Fibroblast of skin of scalp (primary cell): Measurements from ENCODE around the gene EIF3B.
"Not testable (repeated sequence)": the region's sequence is repeated elsewhere in the genome, so short reads cannot be mapped to it uniquely, and the experiment has no call there.

ENCODE experiments used
- DNase-seq: peaks from one replicate; pipeline ENCODE4 v3.0.0-alpha.2; 2013

The EIF3B gene

DNA sequence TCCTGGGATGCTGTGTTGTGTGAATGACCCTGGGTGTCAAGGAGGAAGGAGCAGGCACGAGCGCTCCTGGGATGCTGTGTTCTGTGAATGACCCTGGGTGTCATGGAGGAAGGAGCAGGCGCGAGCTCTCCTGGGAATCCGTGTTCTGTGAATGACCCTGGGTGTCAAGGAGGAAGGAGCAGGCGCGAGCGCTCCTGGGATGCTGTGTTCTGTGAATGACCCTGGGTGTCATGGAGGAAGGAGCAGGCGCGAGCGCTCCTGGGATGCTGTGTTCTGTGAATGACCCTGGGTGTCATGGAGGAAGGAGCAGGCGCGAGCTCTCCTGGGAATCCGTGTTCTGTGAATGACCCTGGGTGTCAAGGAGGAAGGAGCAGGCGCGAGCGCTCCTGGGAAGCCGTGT is 22.9 kb downstream of the EIF3B start:
- not testable (repeated sequence) for DNase-seq

DNA sequence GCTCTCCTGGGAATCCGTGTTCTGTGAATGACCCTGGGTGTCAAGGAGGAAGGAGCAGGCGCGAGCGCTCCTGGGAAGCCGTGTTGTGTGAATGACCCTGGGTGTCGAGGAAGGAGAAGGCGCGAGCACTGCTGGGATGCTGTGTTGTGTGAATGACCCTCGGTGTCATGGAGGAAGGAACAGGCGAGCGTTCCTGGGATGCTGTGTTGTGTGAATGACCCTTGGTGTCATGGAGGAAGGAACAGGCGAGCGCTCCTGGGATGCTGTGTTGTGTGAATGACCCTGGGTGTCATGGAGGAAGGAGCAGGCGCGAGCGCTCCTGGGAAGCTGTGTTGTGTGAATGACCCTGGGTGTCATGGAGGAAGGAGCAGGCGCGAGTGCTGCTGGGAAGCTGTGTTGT is 23.5 kb downstream of the EIF3B start:
- DNase-seq: not testable (repeated sequence)

DNA sequence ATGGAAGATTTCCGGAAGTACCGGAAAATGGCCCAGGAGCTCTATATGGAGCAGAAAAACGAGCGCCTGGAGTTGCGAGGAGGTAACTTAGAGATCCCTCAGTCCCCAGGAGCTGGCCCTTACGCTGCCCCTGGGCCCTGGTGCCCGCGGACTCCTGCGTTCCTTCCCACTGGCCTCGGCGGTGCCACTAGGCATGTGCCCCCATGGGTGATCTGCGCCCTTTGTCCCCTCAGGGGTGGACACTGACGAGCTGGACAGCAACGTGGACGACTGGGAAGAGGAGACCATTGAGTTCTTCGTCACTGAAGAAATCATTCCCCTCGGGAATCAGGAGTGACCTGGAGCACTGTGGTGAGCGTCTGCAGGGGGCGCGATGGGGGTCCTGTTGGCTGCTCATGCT is 24.5 kb downstream of the EIF3B start:
- no peak for DNase-seq

DNA sequence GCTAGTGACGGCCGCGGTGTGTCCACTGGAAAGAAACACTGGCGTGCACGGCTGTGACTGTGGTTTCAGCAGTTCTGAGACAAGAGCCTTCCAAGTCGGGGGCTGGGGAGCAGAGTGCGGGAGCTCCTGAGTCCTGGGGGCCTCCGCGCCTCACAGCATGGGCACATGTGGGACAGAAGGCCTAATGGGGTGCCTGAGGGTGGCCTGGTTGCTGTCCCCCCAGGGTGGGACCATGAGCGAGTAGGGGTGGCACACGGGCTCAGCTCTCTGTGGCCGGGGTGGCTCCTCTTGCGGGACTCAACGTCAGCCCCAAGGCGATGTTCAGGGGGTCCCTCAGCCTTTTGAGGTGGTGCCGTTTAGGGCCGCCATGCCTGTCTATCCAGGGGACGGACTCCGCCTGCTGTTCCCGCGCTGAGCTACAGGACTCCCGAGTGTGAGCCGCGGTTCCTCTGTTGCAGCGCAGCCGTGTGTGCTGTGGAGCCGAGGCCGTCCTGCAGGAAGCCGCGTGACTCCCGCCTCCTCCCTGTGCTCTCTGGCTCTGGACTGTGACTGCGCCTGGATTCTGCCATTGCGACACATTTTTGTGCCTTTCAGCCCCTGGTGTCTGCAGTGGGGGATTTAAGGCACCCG is 25.3 kb downstream of the EIF3B start:
- DNase-seq: no peak

DNA sequence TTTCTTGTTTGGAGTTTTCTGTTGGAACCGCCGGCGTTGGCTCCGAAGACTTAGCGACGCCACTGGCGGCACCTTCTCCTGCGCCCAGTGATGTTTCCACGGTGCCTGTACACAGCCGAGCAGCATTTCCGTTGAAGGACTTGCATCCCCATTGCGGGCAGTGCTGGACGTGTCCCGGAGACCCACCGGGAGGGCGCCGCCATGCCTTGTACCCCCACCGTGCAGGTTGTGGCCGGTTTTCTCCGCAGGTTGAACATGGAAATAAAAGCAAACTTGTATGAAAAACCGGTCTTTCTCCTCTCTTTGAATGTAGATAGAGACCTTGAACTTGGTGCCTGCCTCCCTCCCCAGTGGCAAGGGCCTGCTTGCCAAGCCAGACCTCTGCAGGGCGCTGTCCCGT is 25.8 kb downstream of the EIF3B start:
- no peak for DNase-seq

DNA sequence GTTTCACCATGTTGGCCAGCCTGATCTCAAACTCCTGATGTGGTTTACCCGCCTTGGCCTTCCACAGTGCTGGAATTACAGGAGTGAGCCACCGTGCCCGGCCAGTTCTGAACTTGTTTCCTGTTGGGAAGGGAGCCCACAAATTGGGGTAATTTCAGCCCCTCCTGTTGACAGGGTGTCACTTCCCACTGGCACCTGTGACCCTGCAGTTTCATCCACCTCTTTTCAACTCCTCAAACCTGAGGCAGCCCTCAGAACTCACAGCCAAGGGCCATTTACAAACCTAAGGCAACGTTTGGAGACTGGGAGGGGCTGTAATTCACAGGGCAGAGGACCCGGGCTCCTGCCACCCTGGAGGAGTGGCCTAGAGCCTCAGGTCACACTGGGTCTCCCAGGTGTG is 26.6 kb downstream of the EIF3B start:
- no peak for DNase-seq

DNA sequence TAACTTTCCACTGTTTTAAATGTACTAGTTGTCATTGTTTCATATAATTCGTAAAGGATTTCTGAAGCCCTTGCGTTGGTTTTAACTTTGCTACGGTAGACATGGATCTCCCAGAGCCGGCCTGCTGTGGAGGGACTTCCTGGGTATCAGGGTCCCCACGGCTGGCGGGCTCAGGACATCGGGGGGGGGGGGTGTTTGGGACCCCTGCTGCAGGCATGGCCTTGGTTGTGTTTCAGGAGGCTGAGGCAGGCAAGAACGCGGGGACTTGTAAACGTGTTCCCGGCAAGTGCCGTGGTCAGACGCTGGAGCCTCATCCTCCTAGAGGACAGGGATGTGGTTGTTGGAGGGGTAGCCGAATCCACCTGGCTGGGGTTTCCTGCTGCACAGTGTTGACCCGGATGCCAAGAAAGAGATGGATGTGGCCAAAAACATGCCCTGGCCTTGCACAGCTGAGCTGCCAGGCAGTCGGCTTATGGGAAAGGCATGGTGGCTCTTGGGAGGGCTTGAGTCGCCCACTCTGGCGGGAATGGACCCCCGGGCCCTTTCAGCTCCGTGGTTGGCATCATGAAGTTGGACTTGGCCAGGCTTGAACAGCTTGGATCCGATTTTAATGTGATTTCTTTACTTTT is 27.4 kb downstream of the EIF3B start:
- no peak for DNase-seq

DNA sequence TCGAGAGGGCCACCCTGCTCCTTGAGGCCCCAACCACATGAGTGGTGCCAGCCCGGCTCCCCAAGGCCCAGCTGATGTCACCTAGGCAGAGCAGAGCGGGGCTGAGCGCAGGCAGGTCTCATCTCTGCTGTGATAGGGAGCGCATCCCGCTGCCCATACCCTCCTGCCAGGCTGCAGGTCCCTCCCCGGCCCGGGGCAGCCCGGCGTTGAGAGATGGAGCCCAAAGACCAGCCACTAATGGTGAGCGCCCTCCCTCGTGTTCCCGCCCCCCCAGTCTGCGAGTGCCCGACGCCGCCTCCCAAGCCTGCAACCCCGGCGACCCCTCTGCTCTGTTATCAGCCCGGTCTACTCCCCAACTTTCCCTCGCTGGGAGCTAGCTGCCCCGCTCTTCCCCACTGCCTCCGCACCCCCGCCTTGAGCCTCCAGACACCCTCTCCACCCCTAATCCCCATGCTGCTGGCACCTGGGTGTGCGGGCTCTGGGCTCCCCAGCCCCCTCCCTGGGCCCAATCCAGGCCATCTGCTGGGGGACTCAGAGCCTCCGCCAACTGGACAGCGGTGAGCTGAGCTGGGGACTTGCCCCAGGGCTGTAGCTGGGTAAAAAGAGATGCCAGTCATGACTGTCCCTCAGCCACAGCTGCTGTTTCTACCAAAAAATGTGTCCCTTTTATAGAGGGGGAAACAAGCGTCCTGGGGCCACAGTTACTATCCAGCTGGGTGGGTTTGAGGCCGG is 29.1 kb downstream of the EIF3B start:
- DNase-seq: no peak

DNA sequence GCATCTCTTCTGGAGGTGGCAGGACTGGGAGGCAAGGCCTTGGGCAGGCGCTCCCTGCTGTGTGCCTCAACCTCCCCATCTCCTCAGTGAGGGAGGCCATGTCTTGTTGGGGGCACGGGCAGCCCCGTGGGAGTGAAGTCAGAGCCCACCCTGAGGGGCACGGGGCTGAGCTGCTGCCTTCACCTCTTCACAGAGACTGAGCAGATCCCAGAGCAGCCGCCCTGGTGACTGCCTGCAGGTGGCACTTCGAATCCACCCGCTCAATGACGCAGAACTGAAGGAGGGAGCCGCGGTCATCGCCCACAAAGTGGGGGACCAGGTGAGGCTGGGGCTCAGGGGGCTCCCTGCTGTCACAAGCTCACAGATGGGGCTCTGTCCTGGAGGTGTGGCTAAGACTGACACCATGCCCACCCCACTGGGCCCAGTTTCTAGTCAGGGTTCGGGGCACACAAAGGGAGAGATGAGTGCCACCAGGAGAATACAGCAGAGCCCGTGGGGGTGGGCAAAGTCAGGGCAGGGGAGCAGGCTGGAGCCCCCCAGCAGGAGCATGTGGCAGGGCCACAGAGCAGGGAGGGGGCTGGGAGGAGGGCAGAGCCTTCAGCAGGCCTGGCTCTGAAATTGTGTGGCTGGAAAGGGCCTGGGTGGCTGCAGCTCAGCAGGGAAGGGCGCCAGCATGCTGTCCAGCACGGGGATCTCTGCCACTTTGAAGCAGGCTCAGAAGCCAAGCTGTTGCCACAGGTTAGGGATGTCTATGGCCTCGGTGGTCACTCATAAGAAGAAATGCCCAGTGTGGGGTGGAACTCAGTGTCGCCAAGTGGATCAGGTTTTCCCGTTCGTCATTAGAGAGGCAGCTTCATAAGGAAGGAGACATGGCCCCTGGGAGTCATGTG is 30.0 kb downstream of the EIF3B start:
- no peak for DNase-seq

DNA sequence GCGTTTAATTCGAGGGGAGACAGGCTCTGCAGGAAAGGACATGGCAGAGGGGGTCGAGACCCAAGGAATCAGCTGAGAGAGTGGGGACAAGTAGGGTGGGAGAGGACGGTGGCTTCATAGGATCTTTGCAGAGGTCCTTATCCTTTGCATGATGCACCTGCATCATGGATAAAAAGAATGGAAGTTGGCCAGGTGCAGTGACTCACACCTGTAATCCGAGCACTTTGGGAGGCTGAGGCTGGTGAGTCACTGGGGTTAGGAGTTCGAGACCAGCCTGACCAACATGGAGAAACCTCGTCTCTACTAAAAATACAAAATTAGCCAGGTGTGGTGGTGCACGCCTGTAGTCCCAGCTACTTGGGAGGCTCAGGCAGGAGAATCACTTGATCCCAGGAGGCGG is 31.5 kb downstream of the EIF3B start:
- not testable (repeated sequence) for DNase-seq

DNA sequence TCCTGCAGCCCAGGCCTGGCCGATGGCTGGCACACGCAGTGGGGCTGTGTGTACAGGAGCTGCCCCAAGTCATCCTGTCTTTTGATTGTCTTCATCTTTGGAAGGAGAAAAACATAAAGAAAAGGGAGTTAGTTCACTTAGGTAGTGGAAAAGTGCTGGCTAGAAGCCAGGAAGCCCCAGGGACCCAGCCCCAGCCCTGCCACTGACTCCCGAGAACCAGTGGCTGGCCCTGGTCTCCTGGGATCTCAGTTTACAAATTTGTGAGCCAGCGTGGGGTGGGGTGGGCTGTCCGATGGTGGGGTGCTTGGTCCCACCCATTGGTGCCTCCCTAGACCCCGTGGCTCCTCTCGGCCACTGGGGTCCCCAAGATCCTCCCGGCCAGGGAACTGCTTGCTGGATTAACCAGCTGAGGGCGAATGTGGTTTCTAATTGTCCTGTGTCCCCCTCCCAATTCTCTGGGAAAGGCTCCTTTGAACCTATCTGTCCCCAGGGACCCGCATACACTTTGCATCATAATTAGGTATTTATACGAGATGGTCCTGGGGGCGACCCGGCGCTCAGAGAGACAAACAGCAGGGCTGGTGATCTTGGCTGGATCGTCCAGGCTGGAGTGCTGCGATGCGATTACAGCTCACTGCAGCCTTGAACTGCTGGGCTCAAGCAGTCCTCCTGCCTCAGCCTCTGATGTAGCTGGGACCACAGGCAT is 32.5 kb downstream of the EIF3B start:
- DNase-seq: no peak

DNA sequence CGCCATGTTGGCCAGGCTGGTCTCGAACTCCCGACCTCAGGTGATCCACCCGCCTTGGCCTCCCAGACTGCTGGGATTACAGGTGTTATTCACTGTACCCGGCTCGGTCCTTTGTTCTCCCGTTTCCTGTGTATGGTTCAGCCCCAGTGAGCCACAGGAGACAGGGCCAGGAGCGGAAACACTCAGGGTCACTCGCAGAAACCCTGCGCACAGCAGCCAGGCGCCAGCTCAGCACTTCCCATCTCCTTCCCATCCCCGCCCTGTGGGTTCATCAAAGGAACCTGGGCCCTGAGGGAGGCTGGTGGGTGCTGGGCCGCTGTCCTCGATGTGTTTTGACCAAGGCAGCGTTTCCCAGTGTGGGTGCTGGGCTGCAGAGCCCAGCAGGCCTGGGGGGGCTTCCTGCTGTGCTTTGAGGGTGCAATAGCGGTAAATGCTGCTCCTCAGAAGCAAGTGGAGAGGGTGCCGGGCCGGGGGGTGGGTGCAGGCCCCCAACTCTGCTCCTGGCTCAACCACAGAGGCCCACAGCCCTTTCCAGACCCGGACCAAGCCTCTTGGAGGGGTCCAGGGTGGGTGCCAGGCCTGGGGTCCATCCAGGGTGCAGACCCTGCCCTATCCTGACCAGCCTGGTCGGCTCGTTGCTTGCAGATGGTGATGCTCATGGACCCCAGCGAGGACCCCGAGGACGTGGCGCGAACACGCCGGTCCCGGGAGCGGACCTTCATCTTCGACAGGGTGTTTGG is 33.4 kb downstream of the EIF3B start:
- no peak for DNase-seq

DNA sequence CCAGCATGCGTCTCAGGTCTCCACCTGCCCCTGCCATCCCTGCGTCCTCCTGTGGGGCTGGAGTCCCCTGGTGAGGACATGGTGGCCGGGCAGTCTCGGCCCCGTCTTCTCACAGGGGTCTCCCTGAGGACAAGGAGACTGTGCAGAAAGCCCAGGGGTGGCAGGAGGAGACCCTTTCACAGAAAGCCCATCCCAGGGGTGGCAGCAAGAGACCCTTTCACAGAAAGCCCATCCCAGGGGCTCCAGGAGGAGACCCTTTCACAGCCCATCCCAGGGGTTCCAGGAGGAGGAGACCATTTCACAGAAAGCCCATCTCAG is 34.0 kb downstream of the EIF3B start:
- no peak for DNase-seq

DNA sequence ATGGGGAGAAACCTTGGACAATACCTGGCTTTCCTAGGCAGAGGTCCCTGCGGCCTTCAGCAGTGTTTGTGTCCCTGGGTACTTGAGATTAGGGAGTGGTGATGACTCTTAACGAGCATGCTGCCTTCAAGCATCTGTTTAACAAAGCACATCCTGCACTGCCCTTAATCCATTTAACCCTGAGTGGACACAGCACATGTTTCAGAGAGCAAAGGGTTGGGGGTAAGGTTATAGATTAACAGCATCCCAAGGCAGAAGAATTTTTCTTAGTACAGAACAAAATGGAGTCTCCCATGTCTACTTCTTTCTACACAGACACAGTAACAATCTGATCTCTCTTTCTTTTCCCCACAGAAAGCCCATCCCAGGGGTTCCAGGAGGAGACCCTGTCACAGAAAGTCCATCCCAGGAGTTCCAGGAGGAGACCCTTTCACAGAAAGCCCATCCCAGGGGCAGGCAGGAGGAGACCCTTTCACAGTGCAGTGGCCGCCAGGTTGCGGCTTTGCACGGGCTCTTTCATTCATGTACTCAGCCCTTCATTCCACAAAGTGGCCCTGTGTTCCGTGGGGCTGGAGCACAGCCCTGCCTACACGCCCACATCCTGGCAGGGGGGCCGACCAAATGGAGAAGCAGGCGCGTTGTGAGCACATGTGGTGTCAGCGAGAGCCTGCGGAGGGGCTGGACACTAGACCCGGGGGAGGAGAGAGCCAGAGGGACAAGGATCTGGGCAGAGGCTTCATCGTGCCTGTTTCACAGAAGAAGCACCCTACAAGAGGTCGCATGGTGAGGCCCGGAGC is 35.6 kb downstream of the EIF3B start:
- DNase-seq: peak; percentile 54

DNA sequence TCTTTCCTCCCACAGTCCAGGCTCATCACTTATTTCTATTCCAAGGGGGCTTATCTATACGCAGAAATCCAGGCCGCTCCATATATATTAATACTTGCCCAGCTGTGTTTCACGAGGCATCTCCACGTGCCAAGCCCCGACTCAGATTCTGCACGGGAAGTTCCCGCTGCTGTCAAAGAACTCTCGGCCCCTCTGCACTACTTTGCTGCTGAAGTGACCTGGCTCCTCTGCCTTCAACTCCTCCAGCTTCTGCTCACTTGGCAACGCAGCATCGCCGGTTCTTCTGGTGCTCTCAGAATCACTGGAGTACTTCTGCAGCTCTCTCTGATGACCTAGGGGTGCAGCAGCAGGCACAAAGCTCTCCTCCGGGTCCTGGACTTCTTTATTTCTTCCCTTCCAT is 39.1 kb downstream of the EIF3B start:
- no peak for DNase-seq

DNA sequence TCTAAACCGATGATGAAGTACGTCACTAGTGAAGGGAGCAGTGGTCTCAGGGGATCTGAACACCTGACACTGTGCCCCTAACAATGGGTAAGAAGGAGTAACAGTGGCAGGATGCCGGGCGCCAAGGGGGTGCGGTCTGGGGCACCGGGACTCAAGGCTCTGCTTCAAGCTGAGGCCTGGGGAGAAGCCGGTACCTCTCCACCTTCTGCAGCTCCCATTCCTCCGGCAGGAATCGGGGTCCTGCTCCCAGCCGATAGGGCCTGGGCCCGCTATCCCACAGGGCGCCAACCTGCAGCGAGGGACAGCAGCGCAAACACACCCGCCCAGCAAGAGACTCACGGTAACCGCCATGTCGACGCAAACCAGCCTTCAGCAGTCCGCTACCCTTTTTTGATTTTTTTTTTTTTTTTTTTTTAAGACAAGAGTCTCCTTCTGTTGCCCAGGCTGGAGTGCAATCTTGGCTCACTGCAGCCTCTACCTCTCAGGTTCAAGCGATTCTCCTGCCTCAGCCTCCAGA is 40.0 kb downstream of the EIF3B start:
- no peak for DNase-seq

DNA sequence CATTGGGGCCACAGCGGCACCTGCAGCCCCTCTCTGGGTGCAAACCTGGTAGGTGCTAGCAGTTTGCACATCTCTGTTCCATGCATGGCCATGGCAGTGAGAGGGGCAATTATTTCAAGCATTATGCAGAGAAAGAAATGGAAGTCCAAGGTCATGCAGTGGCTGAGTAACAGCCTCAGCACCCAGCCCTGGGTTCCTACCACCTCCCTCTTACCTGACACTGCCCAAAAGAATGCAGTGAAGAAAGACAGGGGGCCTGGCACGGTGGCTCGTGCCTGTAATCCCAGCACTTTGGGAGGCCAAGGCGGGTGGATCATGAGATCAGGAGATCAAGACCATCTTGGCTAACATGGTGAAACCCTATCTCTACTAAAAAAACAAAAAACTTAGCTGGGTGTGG is 43.9 kb downstream of the EIF3B start:
- DNase-seq: no peak

DNA sequence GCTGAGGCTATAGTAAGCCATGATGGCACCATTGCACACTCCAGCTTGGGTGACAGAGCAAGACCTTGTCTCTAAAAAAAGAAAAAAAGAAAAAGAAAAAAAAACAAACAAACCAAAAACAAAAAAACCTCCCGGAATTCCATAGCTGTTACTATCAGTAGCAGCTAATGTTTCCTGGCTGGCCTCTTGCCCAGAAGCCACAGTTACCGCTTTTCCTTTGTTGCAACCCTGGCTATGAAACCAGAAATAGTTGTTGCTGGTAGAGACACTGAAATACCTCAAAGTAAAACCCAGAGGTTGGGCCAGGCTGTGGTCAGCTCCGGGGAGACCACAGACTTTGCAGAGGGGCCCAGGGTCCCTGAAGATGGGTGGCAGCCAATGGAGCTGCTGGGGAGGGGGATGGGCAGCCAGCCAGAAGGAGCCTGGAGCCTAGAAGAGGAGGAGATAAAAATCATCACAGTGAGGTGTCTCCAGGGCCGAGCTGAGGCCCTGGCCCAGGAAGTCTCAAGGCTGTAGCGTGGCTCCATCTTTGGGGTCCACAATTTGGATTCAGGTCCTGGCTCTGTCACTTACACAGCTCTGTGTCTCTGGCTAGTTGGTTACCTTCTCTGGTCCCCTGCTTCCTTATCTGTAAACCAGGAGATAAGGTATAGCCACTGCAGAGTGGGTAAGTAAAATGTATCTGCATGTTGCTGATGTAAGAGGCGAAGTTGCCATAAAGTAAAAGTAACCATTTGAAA is 45.4 kb downstream of the EIF3B start:
- DNase-seq: peak; percentile 99

DNA sequence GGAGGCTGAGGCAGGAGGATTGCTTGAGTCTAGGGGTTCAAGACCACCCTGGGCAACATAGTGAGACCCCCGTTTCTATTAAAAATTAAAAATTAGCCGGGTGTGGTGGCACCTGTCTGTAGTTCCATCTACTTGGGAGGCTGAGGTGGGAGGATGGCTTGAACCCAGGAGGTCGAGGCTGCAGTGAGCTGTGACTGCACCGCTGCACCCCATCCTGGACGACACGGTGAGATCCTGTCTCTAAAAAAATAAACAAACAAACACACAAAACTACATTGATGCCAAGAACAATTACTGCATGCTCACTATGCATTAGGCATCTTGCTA is 48.0 kb downstream of the EIF3B start:
- no peak for DNase-seq
